A673 (cell line): ENCODE data around the gene AGAP1.

Experiments
- CTCF ChIP-seq: fragments of 300-800, 200-600 bp; sonication (generic); conservative IDR thresholded peaks from 2 replicates; pipeline ENCODE4 v1.5.1; 2017; ENCODE audit warnings: low read depth, mild to moderate bottlenecking, antibody characterized with exemption, low read length, moderate library complexity, mixed read lengths
- EZH2 ChIP-seq: fragments of 200-600 bp; sonication (generic); IDR thresholded peaks from 2 replicates; pipeline ENCODE4 v1.6.1; 2017; ENCODE audit warnings: borderline replicate concordance, low read depth, mild to moderate bottlenecking, mixed read lengths, antibody characterized with exemption, low read length; ENCODE audit not compliant: poor library complexity, severe bottlenecking

- TF ChIP-seq EZH2 (no peak), CTCF (no peak)
Measured at GRCh38 chr2:235492850-235493344, 946 bp upstream of the AGAP1 start.
